ENCODE data around the gene PPP6R3.

GRCh38 chr11:68440224-68440623, 20.3 kb upstream of the PPP6R3 start:
- no peak for TF ChIP-seq POLR2A (IDR thresholded peaks at IDR 0.05)
- no peak for TF ChIP-seq CTCF (IDR thresholded peaks at IDR 0.05)

All from vagina (tissue), 2 donors.